ENCODE measurements around the gene GGPS1.
"Not testable (repeated sequence)": the region's sequence is repeated elsewhere in the genome, so short reads cannot be mapped to it uniquely, and the experiment has no call there.

The GGPS1 gene

GRCh38 chr1:235328271-235329138 lies at the start of gene GGPS1:
Gene GGPS1, plus strand, starts transcription at chr1:235328570. Its CDS starts 6,695 bp downstream, at chr1:235335265.
- peak; percentile 100 for DNase-seq (ENCODE audit: low read depth)

- DNase-seq (ENCODE audit: low read depth): no peak
These were observed 49.5 kb upstream of the GGPS1 start for GRCh38 chr1:235278915-235279292.

- peak; percentile 72 for DNase-seq (ENCODE audit: low read depth)
These were observed 48.7 kb upstream of the GGPS1 start for GRCh38 chr1:235279694-235280093.

- no peak for DNase-seq (ENCODE audit: low read depth)
These were observed 47.9 kb upstream of the GGPS1 start for GRCh38 chr1:235280467-235280866.

- DNase-seq (ENCODE audit: low read depth): not testable (repeated sequence)
These were observed 44.7 kb upstream of the GGPS1 start for GRCh38 chr1:235283636-235284035.

GRCh38 chr1:235284231-235284769 lies 44.1 kb upstream of the GGPS1 start:
- no peak for DNase-seq (ENCODE audit: low read depth)

- DNase-seq (ENCODE audit: low read depth): peak; percentile 76
These were observed 41.7 kb upstream of the GGPS1 start for GRCh38 chr1:235286667-235287066.

GRCh38 chr1:235287208-235287882 lies 41.0 kb upstream of the GGPS1 start:
- no peak for DNase-seq (ENCODE audit: low read depth)

- no peak for DNase-seq (ENCODE audit: low read depth)
These were observed 38.3 kb upstream of the GGPS1 start for GRCh38 chr1:235289859-235290739.

- DNase-seq (ENCODE audit: low read depth): no peak
These were observed 37.4 kb upstream of the GGPS1 start for GRCh38 chr1:235290740-235291502.

- DNase-seq (ENCODE audit: low read depth): no peak
These were observed 36.7 kb upstream of the GGPS1 start for GRCh38 chr1:235291599-235292091.

- DNase-seq (ENCODE audit: low read depth): no peak
These were observed 35.6 kb upstream of the GGPS1 start for GRCh38 chr1:235292790-235293189.

- DNase-seq (ENCODE audit: low read depth): no peak
These were observed 34.9 kb upstream of the GGPS1 start for GRCh38 chr1:235293322-235293942.

- DNase-seq (ENCODE audit: low read depth): peak; percentile 64
These were observed 32.4 kb upstream of the GGPS1 start for GRCh38 chr1:235295902-235296350.

- no peak for DNase-seq (ENCODE audit: low read depth)
These were observed 31.6 kb upstream of the GGPS1 start for GRCh38 chr1:235296729-235297128.

GRCh38 chr1:235297579-235297978 lies 30.8 kb upstream of the GGPS1 start:
- peak; percentile 48 for DNase-seq (ENCODE audit: low read depth)

- DNase-seq (ENCODE audit: low read depth): no peak
These were observed 29.6 kb upstream of the GGPS1 start for GRCh38 chr1:235298758-235299157.

GRCh38 chr1:235299169-235299858 lies 29.1 kb upstream of the GGPS1 start:
- DNase-seq (ENCODE audit: low read depth): no peak

- no peak for DNase-seq (ENCODE audit: low read depth)
These were observed 26.2 kb upstream of the GGPS1 start for GRCh38 chr1:235302143-235302542.
